IPS-18c (cell line): ENCODE results near the gene BOC.

Source experiments
- H3K4me3 ChIP-seq: 2 replicates; pipeline ENCODE4 v1.7.0; 2013; ENCODE audit warnings: low read depth, mild to moderate bottlenecking, low read length, moderate library complexity; ENCODE audit not compliant: insufficient read depth
- H3K9me3 ChIP-seq: one replicate; pipeline ENCODE4 v1.6.1; 2013; ENCODE audit warnings: mild to moderate bottlenecking, low read length, moderate library complexity; ENCODE audit not compliant: control insufficient read depth, insufficient read depth

BOC gene

DNA sequence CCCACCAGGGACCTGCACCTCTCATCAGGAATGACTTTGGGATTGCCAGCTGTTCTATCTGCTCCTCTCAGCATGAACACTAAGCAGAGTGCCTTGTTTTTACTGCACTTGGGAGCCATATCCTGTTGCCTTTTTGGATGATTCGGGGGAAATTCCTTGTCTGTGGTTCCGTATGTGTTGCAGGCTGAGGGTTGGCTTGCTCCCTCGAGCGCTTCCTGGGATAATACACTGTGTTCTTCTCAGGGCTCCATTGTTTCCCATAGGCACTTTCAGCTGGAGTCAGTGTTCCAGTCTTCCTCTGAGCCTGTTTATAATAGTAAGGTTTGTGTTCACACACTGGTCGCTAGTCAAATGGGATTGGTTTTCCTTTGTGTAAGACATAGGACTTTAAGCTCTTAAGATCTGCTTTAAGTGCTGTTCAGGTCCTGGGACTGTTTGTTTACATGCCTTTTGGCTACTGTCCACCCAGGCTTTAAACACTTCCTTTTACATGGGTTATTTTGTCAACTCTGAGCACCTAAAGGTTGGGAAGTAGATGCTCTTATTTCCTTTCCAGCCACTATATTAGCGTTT, 23.4 kb downstream of the BOC start:
- Histone ChIP-seq H3K9me3 (no peaks in the 10 kb centered on the region), H3K4me3 (no peak overlapping the region)

- H3K9me3 ChIP-seq, result no peaks in the 10 kb centered on the region
- H3K4me3 ChIP-seq, result no peak overlapping the region
These were observed 27.1 kb downstream of the BOC start for GRCh38 chr3:113238503-113238902.

DNA sequence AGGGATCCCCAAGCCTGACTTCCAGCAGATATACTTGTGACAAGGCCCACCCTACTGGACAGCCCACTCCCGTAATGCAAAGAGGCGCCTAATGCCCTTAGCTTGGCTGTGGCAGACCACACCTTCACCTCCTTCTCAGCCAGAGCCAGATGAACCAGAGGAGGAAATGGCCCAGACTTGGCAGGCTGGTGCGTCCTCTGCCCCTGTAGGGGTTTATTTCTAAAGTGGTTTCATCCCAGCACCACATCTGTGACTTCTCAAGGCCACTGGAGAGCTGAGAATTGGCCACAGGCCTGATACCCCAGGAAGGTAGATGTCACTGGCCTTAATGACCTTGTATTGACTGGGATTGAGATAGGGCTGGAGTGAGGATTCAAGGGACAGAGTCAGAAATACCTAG, 29.5 kb downstream of the BOC start:
- H3K4me3 ChIP-seq, result no peak overlapping the region

DNA sequence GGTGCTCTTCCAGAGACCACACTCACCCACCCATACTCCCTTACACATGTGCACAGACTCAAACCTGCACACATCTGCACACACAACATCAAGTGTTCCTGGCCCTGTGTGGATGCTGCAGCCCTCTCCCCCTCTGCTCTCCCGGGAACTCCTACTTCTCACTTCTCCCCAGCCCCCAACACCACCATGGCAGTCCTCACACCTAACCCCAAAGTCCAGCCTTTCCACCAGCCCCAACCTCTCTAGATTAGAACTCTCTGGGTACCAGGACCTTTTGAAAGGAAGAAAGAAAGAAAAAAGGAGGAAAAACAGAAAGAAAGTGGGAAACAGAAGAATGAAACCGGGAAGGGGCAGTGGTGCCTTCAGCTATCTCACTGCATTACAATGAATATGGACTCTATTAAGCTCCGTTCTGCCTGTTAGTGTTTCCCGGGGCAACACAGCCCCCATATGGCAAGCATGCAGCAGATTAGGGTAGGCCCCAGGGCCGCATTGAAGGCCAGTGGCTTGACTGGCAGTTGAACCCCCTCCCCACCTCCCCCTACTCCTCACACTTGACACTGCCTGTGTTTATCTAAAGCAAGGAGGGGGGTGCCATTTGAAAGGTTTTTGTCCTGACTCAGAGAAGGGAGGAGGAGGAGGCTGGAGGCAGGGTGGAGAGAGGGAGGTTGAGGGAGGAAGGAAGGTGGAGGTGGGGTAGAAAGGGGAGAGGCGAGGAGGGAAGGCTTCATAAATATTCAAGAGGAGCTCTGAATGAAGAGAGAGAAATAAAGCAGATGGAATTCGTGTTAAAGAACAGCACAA, 30.1 kb downstream of the BOC start:
- no peaks in the 10 kb centered on the region for H3K9me3 ChIP-seq
- H3K4me3 ChIP-seq, result no peak overlapping the region

More for the DNA sequence above, 29.5 kb downstream of the BOC start:
- H3K9me3 ChIP-seq, result no peaks in the 10 kb centered on the region

DNA sequence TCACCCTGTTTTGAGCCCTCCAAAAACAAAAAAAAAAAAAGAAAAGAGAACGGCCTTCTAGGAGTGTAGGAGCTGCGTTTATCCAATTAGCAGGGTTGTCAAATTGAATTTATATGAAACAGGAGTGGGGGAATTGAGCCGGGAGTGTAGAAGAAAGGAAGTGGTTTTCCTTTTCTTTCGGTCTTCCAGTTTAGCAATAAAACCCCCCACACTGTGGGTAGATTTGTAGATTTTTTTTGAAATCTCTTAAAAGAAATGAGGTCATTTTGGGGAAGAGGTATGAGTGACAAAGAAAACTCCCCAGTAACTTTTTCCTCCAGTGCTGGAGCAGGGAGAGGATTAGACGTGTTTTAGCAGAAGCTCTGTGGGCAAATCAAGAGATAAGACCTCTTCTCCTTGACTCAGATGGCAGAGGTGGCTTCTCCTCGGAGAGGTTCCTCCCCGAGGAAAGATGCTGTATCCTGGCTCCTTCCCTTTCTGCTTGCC, 30.8 kb downstream of the BOC start:
- H3K9me3 ChIP-seq, result no peaks in the 10 kb centered on the region
- H3K4me3 ChIP-seq, result no peak overlapping the region

- H3K9me3 ChIP-seq, result no peaks in the 10 kb centered on the region
- H3K4me3 ChIP-seq, result no peak overlapping the region
These were observed 31.7 kb downstream of the BOC start for GRCh38 chr3:113243071-113243470.

DNA sequence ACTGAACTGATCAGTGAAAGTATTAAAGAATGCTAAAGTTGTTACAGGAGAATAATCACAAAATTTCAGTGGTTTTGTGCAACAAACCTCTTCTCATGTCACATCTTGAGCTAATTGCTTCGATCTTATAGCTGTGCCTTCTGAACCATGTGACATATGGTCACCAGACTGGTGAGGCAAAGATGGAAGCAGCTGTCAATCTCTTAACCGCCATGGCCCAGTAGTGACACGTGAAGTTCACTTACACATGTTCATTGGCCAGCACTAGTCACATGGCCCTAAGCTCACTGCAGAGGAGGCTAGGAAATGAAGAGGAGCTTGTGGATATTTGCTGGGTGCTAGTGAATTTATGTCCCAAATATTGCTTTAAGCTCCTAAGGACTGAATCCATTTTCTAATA, 32.5 kb downstream of the BOC start:
- Histone ChIP-seq H3K4me3 (no peak overlapping the region), H3K9me3 (no peaks in the 10 kb centered on the region)

DNA sequence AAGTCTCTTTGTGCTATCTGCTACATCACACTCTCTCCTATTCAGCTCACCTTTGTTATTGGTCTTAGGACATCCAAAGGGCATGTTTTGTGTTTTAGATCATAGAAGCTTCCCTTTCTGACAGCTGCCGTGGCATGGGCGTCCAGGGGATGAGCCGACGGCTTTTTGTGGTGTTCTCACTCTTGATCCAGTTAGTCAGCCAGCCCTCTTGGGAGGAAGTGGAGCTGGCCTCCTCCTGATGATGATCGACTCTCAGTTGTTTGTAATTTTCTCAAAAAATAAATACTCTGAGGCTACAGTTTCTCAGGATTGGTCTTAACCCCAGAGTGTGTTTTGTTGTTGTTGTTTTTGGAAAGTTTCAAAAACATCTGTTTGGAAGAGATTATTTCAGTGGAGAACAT, 34.4 kb downstream of the BOC start:
- no peak overlapping the region for H3K4me3 ChIP-seq
- H3K9me3 ChIP-seq, result no peaks in the 10 kb centered on the region

- Histone ChIP-seq H3K9me3 (no peaks in the 10 kb centered on the region), H3K4me3 (no peak overlapping the region)
These were observed 35.7 kb downstream of the BOC start for GRCh38 chr3:113247068-113247467.

GRCh38 chr3:113247675-113248458, 36.5 kb downstream of the BOC start:
- H3K4me3 ChIP-seq, result no peak overlapping the region
- no peaks in the 10 kb centered on the region for H3K9me3 ChIP-seq

DNA sequence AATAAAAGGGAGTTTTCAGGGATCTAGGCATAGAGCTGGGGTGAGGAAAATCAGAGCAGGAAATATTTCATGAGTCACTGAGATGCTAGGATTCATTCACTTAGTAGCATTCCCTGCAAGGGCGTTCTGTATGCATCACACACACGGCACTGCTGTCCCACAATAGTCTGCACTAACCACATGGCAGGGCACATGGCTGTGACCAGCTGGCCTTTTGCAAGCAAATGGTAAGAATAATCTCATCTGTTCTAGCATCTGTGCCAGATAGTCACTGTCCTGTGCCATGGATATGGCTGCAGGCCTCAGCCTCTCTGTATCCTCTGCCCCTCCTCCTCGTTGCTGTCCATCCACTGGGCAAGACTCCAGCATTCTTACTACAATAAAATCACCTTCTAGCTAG, 37.8 kb downstream of the BOC start:
- H3K9me3 ChIP-seq, result no peaks in the 10 kb centered on the region
- no peak overlapping the region for H3K4me3 ChIP-seq

DNA sequence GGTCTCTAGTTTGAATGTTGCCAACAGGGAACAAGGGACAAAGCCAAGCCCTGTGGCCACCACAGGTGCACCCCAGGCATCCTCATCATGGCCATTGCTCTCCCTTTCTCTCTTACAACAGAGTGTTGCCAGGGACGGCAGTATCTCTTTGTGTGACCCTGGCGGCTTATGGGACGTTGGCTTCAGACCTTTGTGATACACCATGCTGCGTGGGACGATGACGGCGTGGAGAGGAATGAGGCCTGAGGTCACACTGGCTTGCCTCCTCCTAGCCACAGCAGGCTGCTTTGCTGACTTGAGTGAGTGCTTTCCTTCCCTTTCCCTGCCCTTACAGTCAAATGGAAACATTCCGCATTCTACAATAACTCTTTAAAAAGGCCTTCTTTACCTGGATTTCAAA, 38.2 kb downstream of the BOC start:
- no peaks in the 10 kb centered on the region for H3K9me3 ChIP-seq
- no peak overlapping the region for H3K4me3 ChIP-seq

- H3K9me3 ChIP-seq, result no peaks in the 10 kb centered on the region
- no peak overlapping the region for H3K4me3 ChIP-seq
These were observed 39.2 kb downstream of the BOC start for GRCh38 chr3:113250566-113250965.

GRCh38 chr3:113251817-113252216, 40.5 kb downstream of the BOC start:
- Histone ChIP-seq H3K4me3 (no peak overlapping the region), H3K9me3 (no peaks in the 10 kb centered on the region)

DNA sequence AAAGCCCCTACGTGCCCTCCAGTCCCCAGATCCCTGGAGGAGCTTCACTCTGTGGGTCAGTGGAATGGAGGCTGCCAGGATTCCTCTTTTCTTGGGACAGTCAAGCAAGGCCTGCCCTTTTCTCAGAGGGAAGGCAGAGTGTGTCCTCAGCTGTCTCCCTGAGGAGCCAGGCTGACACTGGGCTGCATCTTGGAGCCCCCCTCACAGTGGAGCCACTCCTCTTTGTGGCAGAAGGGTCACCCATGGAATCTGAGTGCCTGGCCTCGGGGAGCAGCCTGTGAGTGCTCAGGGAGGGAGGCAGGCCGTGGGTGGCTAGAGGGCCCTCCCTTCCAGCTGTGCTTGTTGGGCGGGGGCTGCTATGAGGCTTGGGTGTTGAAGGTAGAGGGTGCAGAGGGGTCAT, 41.2 kb downstream of the BOC start:
- no peaks in the 10 kb centered on the region for H3K9me3 ChIP-seq

DNA sequence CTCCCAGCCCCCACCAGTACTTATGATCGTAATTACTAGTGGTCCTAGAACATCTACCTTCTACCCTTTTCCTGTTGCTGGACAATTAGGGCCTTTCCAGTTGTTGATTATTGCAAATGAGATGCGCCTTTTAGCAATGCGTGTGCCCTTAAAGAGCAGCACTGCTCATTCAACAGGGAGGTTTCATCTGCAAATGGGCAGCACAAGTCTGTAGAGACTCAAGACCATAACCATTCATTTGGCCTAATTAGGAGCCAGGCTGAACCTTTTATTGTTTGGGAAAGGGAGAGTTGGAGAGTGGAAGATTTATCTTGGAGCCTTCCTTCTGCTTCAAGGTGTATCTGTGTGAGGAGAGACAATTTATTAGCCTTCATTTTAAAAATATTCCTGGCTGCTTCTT, 42.3 kb downstream of the BOC start:
- Histone ChIP-seq H3K9me3 (no peaks in the 10 kb centered on the region), H3K4me3 (no peak overlapping the region)

More for the DNA sequence above, 41.2 kb downstream of the BOC start:
- no peak overlapping the region for H3K4me3 ChIP-seq

DNA sequence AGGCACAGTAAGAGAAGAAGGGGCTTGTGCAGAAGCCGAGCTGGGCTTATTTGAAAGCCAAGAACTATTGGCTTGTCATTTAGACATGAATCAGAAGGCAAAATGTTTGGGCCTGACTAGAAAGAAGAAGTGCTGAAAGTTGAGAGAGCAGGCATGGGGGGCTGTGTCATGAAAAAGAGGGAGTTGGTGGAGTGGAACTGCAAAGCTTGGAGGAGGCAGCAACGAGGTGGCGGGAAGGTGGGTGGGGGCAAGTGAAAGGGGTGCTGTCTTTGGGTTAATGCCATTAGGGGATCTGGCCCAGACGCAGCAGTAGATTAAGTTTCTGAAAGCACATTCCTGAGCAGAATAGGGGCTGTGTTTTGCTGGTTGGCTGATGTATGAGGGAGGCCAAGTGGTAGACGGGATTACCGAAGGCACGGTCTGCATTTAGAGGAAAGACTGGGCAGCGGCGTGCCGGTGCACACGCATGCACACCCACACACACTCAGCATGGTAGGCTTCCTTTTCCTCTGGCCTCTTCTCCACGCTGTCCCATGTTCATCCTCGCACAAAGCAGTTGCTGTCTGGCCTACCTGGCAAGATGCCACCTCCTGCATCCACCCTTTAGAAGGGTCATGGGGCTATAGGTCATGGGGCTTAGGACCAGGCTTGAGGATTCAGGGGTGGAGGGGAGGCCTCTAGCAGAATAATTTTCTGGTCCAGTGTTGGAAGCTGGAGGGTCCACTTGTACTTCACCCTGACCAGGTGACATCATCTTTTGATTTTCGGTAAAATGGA, 43.0 kb downstream of the BOC start:
- H3K4me3 ChIP-seq, result no peak overlapping the region

More for the DNA sequence above, 43.0 kb downstream of the BOC start:
- H3K9me3 ChIP-seq, result no peaks in the 10 kb centered on the region
